Measurements from ENCODE around the gene ADCY2. TPM values are rescaled to one million over a fixed set of nuclear protein-coding genes. Genes with fewer than 3 reads are reported as not detected.

ADCY2 gene
- total and polyA plus RNA-seq, 4 donors = 25.4 to 145 (median 71.1) TPM

GRCh38 chr5:7622498-7622897 lies 226.6 kb downstream of the ADCY2 start:
- DNase-seq (ENCODE audit: low read depth in 4 of 6, low spot score in 6 of 6) = peak in 1 of 6 donors; percentile 15
- WGBS (ENCODE audit: insufficient coverage) = 75% methylated on average over 2 of the region's 2 CpGs

GRCh38 chr5:7625740-7626139 lies 229.8 kb downstream of the ADCY2 start:
- H3K9me3 ChIP-seq (ENCODE audit: control insufficient read depth, insufficient read depth, low read length) = no peaks in the 10 kb centered on the region
- H3K36me3 ChIP-seq (ENCODE audit: control insufficient read depth, insufficient read depth, low read length) = no peaks in the 10 kb centered on the region
- no peak overlapping the region for H3K27ac ChIP-seq (ENCODE audit: low read depth, low read length)
- 74% methylated on average over 2 of the region's 2 CpGs for WGBS (ENCODE audit: insufficient coverage)
- no peak overlapping the region for H3K4me3 ChIP-seq (ENCODE audit: low read depth, low read length)
- H3K4me1 ChIP-seq (ENCODE audit: control insufficient read depth, insufficient read depth, low read length) = peaks cover 4% of the 10 kb centered on the region
- DNase-seq (ENCODE audit: low read depth in 4 of 6, low spot score in 6 of 6) = peak in 1 of 6 donors; percentile 7
- no peaks in the 10 kb centered on the region for H3K27me3 ChIP-seq (ENCODE audit: control insufficient read depth, insufficient read depth, low read length)

More at GRCh38 chr5:7622498-7622897, 226.6 kb downstream of the ADCY2 start:
- no peaks in the 10 kb centered on the region for H3K36me3 ChIP-seq (ENCODE audit: control insufficient read depth, insufficient read depth, low read length)
- no peaks in the 10 kb centered on the region for H3K27me3 ChIP-seq (ENCODE audit: control insufficient read depth, insufficient read depth, low read length)
- no peak overlapping the region for H3K27ac ChIP-seq (ENCODE audit: low read depth, low read length)
- no peaks in the 10 kb centered on the region for H3K9me3 ChIP-seq (ENCODE audit: control insufficient read depth, insufficient read depth, low read length)
- H3K4me1 ChIP-seq (ENCODE audit: control insufficient read depth, insufficient read depth, low read length) = peaks cover 4% of the 10 kb centered on the region
- no peak overlapping the region for H3K4me3 ChIP-seq (ENCODE audit: low read depth, low read length)

- Histone ChIP-seq H3K4me3 (ENCODE audit: low read depth, low read length) (no peak overlapping the region), H3K9me3 (ENCODE audit: control insufficient read depth, insufficient read depth, low read length) (no peaks in the 10 kb centered on the region)
- DNase-seq (ENCODE audit: low read depth in 4 of 6, low spot score in 6 of 6) = no peak
Measured at GRCh38 chr5:7628248-7628647, 232.3 kb downstream of the ADCY2 start.

GRCh38 chr5:7628820-7629219 lies 232.9 kb downstream of the ADCY2 start:
- no peak overlapping the region for H3K4me3 ChIP-seq (ENCODE audit: low read depth, low read length)
- DNase-seq (ENCODE audit: low read depth in 4 of 6, low spot score in 6 of 6) = no peak
- 90% methylated on average over 2 of the region's 5 CpGs for WGBS (ENCODE audit: insufficient coverage)
- no peaks in the 10 kb centered on the region for H3K4me1 ChIP-seq (ENCODE audit: control insufficient read depth, insufficient read depth, low read length)
- H3K9me3 ChIP-seq (ENCODE audit: control insufficient read depth, insufficient read depth, low read length) = no peaks in the 10 kb centered on the region
- H3K36me3 ChIP-seq (ENCODE audit: control insufficient read depth, insufficient read depth, low read length) = no peaks in the 10 kb centered on the region
- no peak overlapping the region for H3K27ac ChIP-seq (ENCODE audit: low read depth, low read length)
- H3K27me3 ChIP-seq (ENCODE audit: control insufficient read depth, insufficient read depth, low read length) = no peaks in the 10 kb centered on the region

More at GRCh38 chr5:7628248-7628647, 232.3 kb downstream of the ADCY2 start:
- Histone ChIP-seq H3K27ac (ENCODE audit: low read depth, low read length) (no peak overlapping the region), H3K4me1 (ENCODE audit: control insufficient read depth, insufficient read depth, low read length) (no peaks in the 10 kb centered on the region), H3K36me3 (ENCODE audit: control insufficient read depth, insufficient read depth, low read length) (no peaks in the 10 kb centered on the region), H3K27me3 (ENCODE audit: control insufficient read depth, insufficient read depth, low read length) (no peaks in the 10 kb centered on the region)

GRCh38 chr5:7629561-7629960 lies 233.6 kb downstream of the ADCY2 start:
- Histone ChIP-seq H3K9me3 (ENCODE audit: control insufficient read depth, insufficient read depth, low read length) (no peaks in the 10 kb centered on the region), H3K27ac (ENCODE audit: low read depth, low read length) (no peak overlapping the region), H3K4me1 (ENCODE audit: control insufficient read depth, insufficient read depth, low read length) (no peaks in the 10 kb centered on the region), H3K27me3 (ENCODE audit: control insufficient read depth, insufficient read depth, low read length) (no peaks in the 10 kb centered on the region), H3K36me3 (ENCODE audit: control insufficient read depth, insufficient read depth, low read length) (no peaks in the 10 kb centered on the region), H3K4me3 (ENCODE audit: low read depth, low read length) (no peak overlapping the region)
- DNase-seq (ENCODE audit: low read depth in 4 of 6, low spot score in 6 of 6) = peak in 2 of 6 donors; percentile 18 to 81
- WGBS (ENCODE audit: insufficient coverage) = no CpG with 5 or more reads among the region's 5 CpGs

- Histone ChIP-seq H3K27ac (ENCODE audit: low read depth, low read length) (no peak overlapping the region), H3K9me3 (ENCODE audit: control insufficient read depth, insufficient read depth, low read length) (no peaks in the 10 kb centered on the region), H3K4me3 (ENCODE audit: low read depth, low read length) (no peak overlapping the region), H3K36me3 (ENCODE audit: control insufficient read depth, insufficient read depth, low read length) (no peaks in the 10 kb centered on the region), H3K4me1 (ENCODE audit: control insufficient read depth, insufficient read depth, low read length) (no peaks in the 10 kb centered on the region), H3K27me3 (ENCODE audit: control insufficient read depth, insufficient read depth, low read length) (no peaks in the 10 kb centered on the region)
- no peak for DNase-seq (ENCODE audit: low read depth in 4 of 6, low spot score in 6 of 6)
- WGBS (ENCODE audit: insufficient coverage) = 95% methylated on average over 3 of the region's 3 CpGs
Measured at GRCh38 chr5:7634837-7635236, 238.9 kb downstream of the ADCY2 start.

GRCh38 chr5:7638456-7638855 lies 242.5 kb downstream of the ADCY2 start:
- no peaks in the 10 kb centered on the region for H3K27me3 ChIP-seq (ENCODE audit: control insufficient read depth, insufficient read depth, low read length)
- H3K27ac ChIP-seq (ENCODE audit: low read depth, low read length) = no peak overlapping the region
- H3K4me3 ChIP-seq (ENCODE audit: low read depth, low read length) = no peak overlapping the region
- DNase-seq (ENCODE audit: low read depth in 4 of 6, low spot score in 6 of 6) = no peak
- whole genome bisulfite sequencing (ENCODE audit: insufficient coverage) = 56% methylated on average over 2 of the region's 4 CpGs
- peaks cover 2% of the 10 kb centered on the region for H3K9me3 ChIP-seq (ENCODE audit: control insufficient read depth, insufficient read depth, low read length)
- H3K36me3 ChIP-seq (ENCODE audit: control insufficient read depth, insufficient read depth, low read length) = no peaks in the 10 kb centered on the region
- no peaks in the 10 kb centered on the region for H3K4me1 ChIP-seq (ENCODE audit: control insufficient read depth, insufficient read depth, low read length)

GRCh38 chr5:7642029-7642428 lies 246.1 kb downstream of the ADCY2 start:
- H3K4me1 ChIP-seq (ENCODE audit: control insufficient read depth, insufficient read depth, low read length) = no peaks in the 10 kb centered on the region
- peaks cover 2% of the 10 kb centered on the region for H3K9me3 ChIP-seq (ENCODE audit: control insufficient read depth, insufficient read depth, low read length)
- DNase-seq (ENCODE audit: low read depth in 4 of 6, low spot score in 6 of 6) = no peak
- no peaks in the 10 kb centered on the region for H3K36me3 ChIP-seq (ENCODE audit: control insufficient read depth, insufficient read depth, low read length)
- no peak overlapping the region for H3K4me3 ChIP-seq (ENCODE audit: low read depth, low read length)
- no peaks in the 10 kb centered on the region for H3K27me3 ChIP-seq (ENCODE audit: control insufficient read depth, insufficient read depth, low read length)
- no peak overlapping the region for H3K27ac ChIP-seq (ENCODE audit: low read depth, low read length)

GRCh38 chr5:7644723-7645122 lies 248.8 kb downstream of the ADCY2 start:
- DNase-seq (ENCODE audit: low read depth in 4 of 6, low spot score in 6 of 6) = no peak
- H3K9me3 ChIP-seq (ENCODE audit: control insufficient read depth, insufficient read depth, low read length) = peaks cover 2% of the 10 kb centered on the region

GRCh38 chr5:7650755-7651154 lies 254.8 kb downstream of the ADCY2 start:
- H3K4me1 ChIP-seq (ENCODE audit: control insufficient read depth, insufficient read depth, low read length) = peaks cover 14% of the 10 kb centered on the region
- no peak overlapping the region for H3K4me3 ChIP-seq (ENCODE audit: low read depth, low read length)
- DNase-seq (ENCODE audit: low read depth in 4 of 6, low spot score in 6 of 6) = peak in 3 of 6 donors; percentile 23 to 67 (median 43)
- H3K36me3 ChIP-seq (ENCODE audit: control insufficient read depth, insufficient read depth, low read length) = no peaks in the 10 kb centered on the region
- H3K9me3 ChIP-seq (ENCODE audit: control insufficient read depth, insufficient read depth, low read length) = peaks cover 1% of the 10 kb centered on the region
- no peaks in the 10 kb centered on the region for H3K27me3 ChIP-seq (ENCODE audit: control insufficient read depth, insufficient read depth, low read length)
- 28% methylated on average over 4 of the region's 6 CpGs for WGBS (ENCODE audit: insufficient coverage)
- peak overlapping the region; percentile 68 for H3K27ac ChIP-seq (ENCODE audit: low read depth, low read length)

More at GRCh38 chr5:7644723-7645122, 248.8 kb downstream of the ADCY2 start:
- no peaks in the 10 kb centered on the region for H3K36me3 ChIP-seq (ENCODE audit: control insufficient read depth, insufficient read depth, low read length)
- no peaks in the 10 kb centered on the region for H3K27me3 ChIP-seq (ENCODE audit: control insufficient read depth, insufficient read depth, low read length)
- peaks cover 6% of the 10 kb centered on the region for H3K4me1 ChIP-seq (ENCODE audit: control insufficient read depth, insufficient read depth, low read length)
- no peak overlapping the region for H3K27ac ChIP-seq (ENCODE audit: low read depth, low read length)
- no peak overlapping the region for H3K4me3 ChIP-seq (ENCODE audit: low read depth, low read length)
- 80% methylated on average over 1 of the region's 3 CpGs for WGBS (ENCODE audit: insufficient coverage)
